Keratinocyte (primary cell): ENCODE results near the gene PCDHAC1. TPM values are rescaled to one million over a fixed set of nuclear protein-coding genes. Genes with fewer than 3 reads are reported as not detected.

Source experiments
- polyA plus RNA-seq, 5 experiments: library from polyadenylated mRNA; depleted of rRNA in 3 of 5; stranded (reverse) in 3 of 5; stranded (forward) in 1 of 5; unstranded in 1 of 5; fragments of >200 nt; gene quantifications; 1 replicate in 1 of 5; 2 replicates in 3 of 5; 3 replicates in 1 of 5; pipeline versions ENCODE4 v1.2.1 to v1.2.3, GENCODE V29; 2011 to 2012; ENCODE audit warnings: missing spikeins in 2 of 5, low read depth in 1 of 5, low replicate concordance in 1 of 5
- small RNA-seq, 3 experiments: library from RNA; depleted of rRNA; stranded (forward); fragments of <200 nt; gene quantifications; one replicate each; pipeline ENCODE3, GENCODE V24; 2012; ENCODE audit warnings: low read depth in 3 of 3, low replicate concordance in 1 of 3; ENCODE audit not compliant: insufficient read length in 3 of 3

Gene PCDHAC1
- polyA plus RNA-seq, 1 donor (not counting 4 experiments of a cell fraction or from before 2014, with no cell fraction given): 0.45 TPM

Small RNAs within 50 kb of the gene (small RNA-seq; reads per million reads assigned to genes)
- gene AC010223.1: 0 reads per million in 3 experiments

Other genes starting within 250 kb of the PCDHAC1 start
- 72.0 to 115 TPM (median 87.8 TPM) in 3 replicates for gene HARS1, start 234.9 kb upstream of the PCDHAC1 start, polyA plus RNA-seq
- gene HARS2, start 234.8 kb upstream of the PCDHAC1 start, polyA plus RNA-seq: 36.8 to 44.5 TPM (median 40.3 TPM) in 3 replicates
- gene ZMAT2, start 225.9 kb upstream of the PCDHAC1 start, polyA plus RNA-seq: 47.1 to 75.0 TPM (median 49.2 TPM) in 3 replicates
- 0.03 to 0.07 TPM (median 0.06 TPM) in 3 replicates for gene PCDHA1, start 140.2 kb upstream of the PCDHAC1 start, polyA plus RNA-seq
- gene PCDHA2, start 131.4 kb upstream of the PCDHAC1 start, polyA plus RNA-seq: 0.01 TPM in 1 of 3 replicates, not detected in the others
- 0.01 to 0.02 TPM in 2 of 3 replicates, not detected in the other for gene PCDHA3, start 125.2 kb upstream of the PCDHAC1 start, polyA plus RNA-seq
- 0.01 to 0.15 TPM (median 0.07 TPM) in 3 replicates for gene PCDHA4, start 119.2 kb upstream of the PCDHAC1 start, polyA plus RNA-seq
- 0.01 TPM in 1 of 3 replicates, not detected in the others for gene PCDHA5, start 104.7 kb upstream of the PCDHAC1 start, polyA plus RNA-seq
- 0.03 to 0.14 TPM (median 0.04 TPM) in 3 replicates for gene PCDHA6, start 98.3 kb upstream of the PCDHAC1 start, polyA plus RNA-seq
- 0.02 to 0.05 TPM (median 0.04 TPM) in 3 replicates for gene PCDHA7, start 92.0 kb upstream of the PCDHAC1 start, polyA plus RNA-seq
- gene PCDHA8, start 85.1 kb upstream of the PCDHAC1 start, polyA plus RNA-seq: not detected in 3 replicates
- gene PCDHA9, start 77.9 kb upstream of the PCDHAC1 start, polyA plus RNA-seq: 0.01 TPM in 1 of 3 replicates, not detected in the others
- gene PCDHA10, start 70.4 kb upstream of the PCDHAC1 start, polyA plus RNA-seq: 0.03 to 0.06 TPM (median 0.05 TPM) in 3 replicates
- gene PCDHA11, start 57.3 kb upstream of the PCDHAC1 start, polyA plus RNA-seq: 0.12 to 0.28 TPM in 2 of 3 replicates, not detected in the other
- 0.04 to 0.40 TPM (median 0.07 TPM) in 3 replicates for gene PCDHA12, start 51.0 kb upstream of the PCDHAC1 start, polyA plus RNA-seq
- 0.04 to 0.12 TPM in 2 of 3 replicates, not detected in the other for gene PCDHA13, start 44.2 kb upstream of the PCDHAC1 start, polyA plus RNA-seq
- gene PCDHAC2, start 40.2 kb downstream of the PCDHAC1 start, polyA plus RNA-seq: 1.2 to 2.1 TPM (median 1.9 TPM) in 3 replicates
- gene PCDHB1, start 125.1 kb downstream of the PCDHAC1 start, polyA plus RNA-seq: not detected in 3 replicates
- gene PCDHB2, start 168.3 kb downstream of the PCDHAC1 start, polyA plus RNA-seq: 0.26 to 1.1 TPM (median 0.46 TPM) in 3 replicates
- gene PCDHB3, start 174.2 kb downstream of the PCDHAC1 start, polyA plus RNA-seq: 0.03 to 0.08 TPM (median 0.05 TPM) in 3 replicates
- gene PCDHB4, start 195.5 kb downstream of the PCDHAC1 start, polyA plus RNA-seq: 0.04 to 0.05 TPM in 2 of 3 replicates, not detected in the other
- 0.07 to 0.10 TPM (median 0.09 TPM) in 3 replicates for gene PCDHB5, start 208.9 kb downstream of the PCDHAC1 start, polyA plus RNA-seq
- gene PCDHB6, start 223.8 kb downstream of the PCDHAC1 start, polyA plus RNA-seq: 0.03 to 0.08 TPM (median 0.05 TPM) in 3 replicates
- not detected in 3 replicates for gene PCDHB7, start 246.3 kb downstream of the PCDHAC1 start, polyA plus RNA-seq